GM19023 (cell line): ENCODE data around the gene ZBTB20.
"Not testable (repeated sequence)": the region's sequence is repeated elsewhere in the genome, so short reads cannot be mapped to it uniquely, and the experiment has no call there.

ENCODE experiments used
- ATAC-seq: cut with Tn5 transposase; IDR thresholded peaks from one replicate; pipeline ENCODE4 v1.9.1; 2021; ENCODE audit warnings: mild to moderate bottlenecking, moderate library complexity; ENCODE audit not compliant: unreplicated experiment

The ZBTB20 gene

GRCh38 chr3:114691871-114692270 is 455.2 kb downstream of the ZBTB20 start:
- ATAC-seq, result no peak

- no peak for ATAC-seq
Measured at GRCh38 chr3:114690911-114691310, 456.2 kb downstream of the ZBTB20 start.

GRCh38 chr3:114687151-114687550 is 459.9 kb downstream of the ZBTB20 start:
- no peak for ATAC-seq

DNA sequence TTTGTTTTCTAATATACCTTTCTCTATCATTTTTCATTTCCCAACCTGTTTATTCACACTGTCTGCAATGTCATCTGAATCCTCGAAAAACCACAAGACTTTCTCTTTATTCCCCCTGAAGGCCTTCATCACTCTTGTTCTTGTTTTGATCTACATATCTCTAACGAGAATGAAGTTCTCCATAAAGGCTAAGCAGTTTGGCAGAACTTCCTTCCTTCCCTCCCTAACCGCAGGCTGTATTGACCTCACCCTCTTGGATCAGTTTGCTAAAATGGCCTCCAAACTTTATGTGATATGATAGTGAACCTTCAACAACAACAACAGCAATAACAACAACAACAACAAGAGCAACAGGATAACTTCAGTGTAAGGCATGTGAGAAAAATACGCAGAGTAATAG is 460.5 kb downstream of the ZBTB20 start:
- ATAC-seq, result no peak

DNA sequence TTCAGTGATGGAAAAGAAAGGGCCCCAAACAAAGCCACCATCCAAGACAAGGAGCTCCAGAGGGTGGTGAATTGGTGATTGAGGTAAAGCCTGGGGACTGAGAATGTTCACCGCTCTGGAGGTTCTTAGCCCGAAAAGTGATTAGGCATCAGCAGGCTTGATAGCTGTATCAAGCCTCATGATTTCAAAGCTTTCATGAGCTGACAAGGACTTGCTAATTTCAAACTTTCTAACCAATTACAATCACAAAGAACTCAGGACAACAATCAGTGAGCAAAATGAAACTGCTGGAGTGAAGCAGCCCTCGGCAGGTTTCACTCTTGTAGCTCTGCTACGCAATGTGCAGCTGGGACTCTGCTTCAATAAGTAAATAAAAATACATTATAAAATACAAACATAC is 461.9 kb downstream of the ZBTB20 start:
- no peak for ATAC-seq

- no peak for ATAC-seq
Measured at GRCh38 chr3:114680299-114680698, 466.8 kb downstream of the ZBTB20 start.

GRCh38 chr3:114679773-114680172 is 467.3 kb downstream of the ZBTB20 start:
- ATAC-seq, result not testable (repeated sequence)

GRCh38 chr3:114675104-114675503 is 472.0 kb downstream of the ZBTB20 start:
- no peak for ATAC-seq

DNA sequence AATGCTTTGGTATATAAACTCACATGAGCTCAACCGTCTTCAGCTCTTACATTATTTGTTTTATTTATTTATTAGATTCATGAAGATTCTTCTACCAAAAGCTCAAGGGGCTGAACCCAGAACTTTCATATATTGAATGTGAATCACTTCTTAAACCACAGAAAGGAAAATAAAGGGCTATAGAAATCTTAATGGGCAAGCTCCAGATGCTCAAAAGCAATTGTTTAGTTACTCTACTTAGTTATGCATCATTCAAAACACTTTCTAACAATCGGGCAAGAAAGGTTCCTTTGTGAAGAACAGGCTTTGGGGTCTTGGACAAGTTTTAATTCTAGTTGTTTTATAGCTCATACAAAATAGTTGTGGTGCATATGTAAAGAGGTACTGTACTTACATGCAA is 473.1 kb downstream of the ZBTB20 start:
- no peak for ATAC-seq

- no peak for ATAC-seq
Measured at GRCh38 chr3:114673481-114673880, 473.6 kb downstream of the ZBTB20 start.

DNA sequence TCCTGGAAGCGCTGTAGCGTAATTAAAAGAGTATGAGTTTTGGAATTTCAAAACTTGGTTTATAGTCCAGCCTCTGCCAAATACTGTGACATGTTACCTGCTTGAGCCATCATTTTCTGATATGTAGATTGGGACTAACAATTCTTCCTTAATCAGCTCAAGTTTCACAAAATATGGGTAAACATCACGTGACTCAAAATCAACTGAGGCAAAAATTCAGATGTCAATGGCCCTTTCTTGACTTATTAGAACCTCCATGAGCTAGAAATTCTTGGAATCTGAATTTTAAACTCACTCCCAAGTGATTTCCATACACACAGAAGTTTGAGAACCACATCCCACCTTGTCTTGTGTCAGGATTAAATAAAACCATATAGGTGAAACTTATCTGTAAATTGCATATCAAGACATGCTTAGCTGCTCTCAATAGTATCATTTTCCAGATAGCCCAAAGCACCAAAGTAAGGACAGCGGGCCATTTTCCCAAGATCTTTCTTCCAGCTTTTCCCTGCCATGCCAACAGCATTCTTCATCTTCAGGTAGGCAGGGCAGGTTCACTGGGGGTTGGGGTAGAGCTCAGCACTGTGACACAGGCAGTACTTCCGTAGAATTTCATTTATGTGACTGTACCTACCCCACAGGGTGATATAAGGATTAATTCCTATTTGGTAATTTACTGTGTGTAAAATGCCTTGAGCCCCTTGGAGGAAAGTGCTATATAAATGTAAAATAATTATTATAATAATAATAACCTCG is 474.2 kb downstream of the ZBTB20 start:
- ATAC-seq, result no peak

DNA sequence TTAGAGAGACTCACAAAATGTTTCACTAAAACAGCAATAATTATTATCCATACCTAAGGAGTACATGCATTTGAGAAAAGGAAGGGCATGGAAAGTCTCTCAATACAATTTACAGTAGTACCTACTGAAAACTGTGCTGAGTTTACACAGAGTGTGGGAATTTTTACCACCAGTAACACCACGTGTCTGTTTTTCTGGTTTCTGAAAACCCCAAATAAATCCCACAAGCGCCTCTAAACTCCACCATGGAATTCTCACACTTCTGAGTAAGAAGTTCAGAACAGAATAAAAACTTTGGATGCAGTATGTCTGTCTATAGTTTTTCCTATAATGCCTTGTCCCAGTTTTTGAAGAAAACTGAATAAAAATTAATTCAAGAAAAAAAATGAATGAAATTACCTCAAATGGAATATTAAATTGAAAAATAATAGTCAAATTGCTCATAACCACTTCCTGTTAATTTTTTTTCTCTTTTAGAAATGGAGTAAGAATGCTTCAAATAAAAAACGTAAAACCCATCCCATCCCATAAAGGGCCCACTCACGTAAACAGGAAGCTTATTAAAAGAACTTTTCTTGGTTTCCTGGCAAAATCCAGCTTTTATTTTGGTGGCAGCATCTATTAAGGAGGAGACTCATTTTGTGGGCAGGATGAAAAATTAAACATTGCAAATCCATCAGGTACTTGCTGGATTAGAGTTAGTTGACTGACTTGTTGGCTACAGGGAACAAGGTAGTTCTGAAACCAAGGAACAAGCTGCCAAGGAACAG is 475.2 kb downstream of the ZBTB20 start:
- no peak for ATAC-seq

- no peak for ATAC-seq
Measured at GRCh38 chr3:114669614-114670013, 477.5 kb downstream of the ZBTB20 start.

DNA sequence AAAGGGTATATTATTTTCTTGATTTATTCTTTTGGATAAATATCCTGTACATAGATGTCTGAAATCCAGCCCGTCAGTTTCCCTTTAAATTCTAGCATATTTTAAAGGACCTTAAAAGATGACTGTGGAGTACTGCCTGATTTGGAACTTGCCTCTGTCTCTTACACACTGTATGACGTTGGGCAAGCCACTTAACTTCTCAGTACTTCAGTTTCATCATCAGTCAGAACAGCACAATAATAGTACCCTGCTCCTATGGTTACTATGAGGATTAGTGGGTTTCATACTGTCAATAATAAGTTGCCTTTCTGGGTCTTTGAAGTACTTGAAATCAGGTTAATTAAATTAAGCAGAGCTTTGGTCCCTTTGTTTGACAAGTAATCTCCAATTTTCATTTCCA is 479.0 kb downstream of the ZBTB20 start:
- no peak for ATAC-seq

- no peak for ATAC-seq
Measured at GRCh38 chr3:114666623-114667022, 480.5 kb downstream of the ZBTB20 start.

DNA sequence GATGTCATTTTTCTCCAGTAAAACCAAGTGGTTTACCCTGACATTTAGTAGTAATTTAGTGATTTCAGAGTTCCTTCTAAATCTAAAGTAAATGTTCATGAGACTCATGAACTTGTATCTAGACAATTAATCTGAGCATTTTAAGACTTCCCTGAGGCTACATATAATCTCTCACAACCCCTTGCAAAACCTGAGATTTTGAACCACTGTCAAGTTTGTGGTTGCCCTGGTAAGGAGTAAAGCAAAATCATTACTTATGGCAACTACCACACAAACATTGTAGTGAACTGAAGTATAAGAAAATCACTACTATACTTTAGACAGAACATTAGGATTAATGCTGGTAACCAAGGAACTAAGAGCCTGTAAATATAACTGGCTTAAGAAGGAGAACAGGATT is 483.1 kb downstream of the ZBTB20 start:
- no peak for ATAC-seq

GRCh38 chr3:114660808-114661207 is 486.3 kb downstream of the ZBTB20 start:
- ATAC-seq, result no peak

- no peak for ATAC-seq
Measured at GRCh38 chr3:114660124-114660523, 487.0 kb downstream of the ZBTB20 start.

GRCh38 chr3:114659109-114660061 is 487.7 kb downstream of the ZBTB20 start:
- ATAC-seq, result no peak

DNA sequence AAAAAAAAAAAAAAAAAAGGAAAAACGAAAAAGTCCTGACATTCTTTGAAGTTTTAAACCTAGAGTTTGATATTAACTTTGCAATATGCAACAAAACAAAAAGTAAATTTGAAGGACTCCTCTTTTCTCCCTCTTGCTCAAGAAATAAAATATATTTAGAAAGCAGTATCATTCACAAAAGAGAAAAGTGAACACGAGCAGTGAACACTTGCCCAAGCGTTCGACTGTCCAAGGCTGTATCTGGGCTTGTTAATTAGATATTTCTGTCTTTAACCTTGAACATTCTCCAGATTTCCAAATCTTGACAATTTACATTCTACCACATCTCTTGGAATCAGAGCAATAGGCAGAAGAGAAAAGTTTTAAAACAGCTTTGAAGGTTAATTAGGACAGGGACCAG is 495.5 kb downstream of the ZBTB20 start:
- ATAC-seq, result no peak

GRCh38 chr3:114650808-114651207 is 496.3 kb downstream of the ZBTB20 start:
- no peak for ATAC-seq
